Panc1 (cell line): ENCODE measurements around the gene SGMS2.

ENCODE experiments used
- CTCF ChIP-seq: fragments of 450-650 bp; IDR thresholded peaks from 2 replicates; pipeline ENCODE4 v1.5.1; 2017; ENCODE audit warnings: mild to moderate bottlenecking
- POLR2AphosphoS5 ChIP-seq: IDR thresholded peaks from 2 replicates; pipeline ENCODE4 v1.6.1; 2012; ENCODE audit warnings: mild to moderate bottlenecking, low read depth, low read length, moderate library complexity
- REST ChIP-seq, 2 experiments: IDR thresholded peaks; 2 replicates each; pipeline ENCODE4 v1.6.1; 2011 to 2012; ENCODE audit warnings: low read depth in 2 of 2, control low read depth in 1 of 2, low read length in 1 of 2, mild to moderate bottlenecking in 1 of 2, moderate library complexity in 1 of 2; ENCODE audit not compliant: insufficient read depth in 1 of 2
- SIN3A ChIP-seq: IDR thresholded peaks from 2 replicates; pipeline ENCODE4 v1.6.1; 2012; ENCODE audit warnings: low read depth, mild to moderate bottlenecking, low read length, moderate library complexity, borderline replicate concordance; ENCODE audit not compliant: insufficient read depth

- no peak for TF ChIP-seq CTCF
- no peak for TF ChIP-seq SIN3A
- no peak for TF ChIP-seq POLR2AphosphoS5
- TF ChIP-seq REST (IDR thresholded peaks at IDR 0.05; ENCODE audit: insufficient read depth in 1 of 2, low read depth in 2 of 2, low read length in 1 of 2): no peak
Measured at GRCh38 chr4:107863850-107864371, 39.2 kb downstream of the SGMS2 start.
